Gastrocnemius medialis (tissue), 4 donors: ENCODE data around the gene THPO. TPM values are rescaled to one million over a fixed set of nuclear protein-coding genes. Genes with fewer than 3 reads are reported as not detected.

Source experiments
- ATAC-seq, 2 donors: fragments of 150-250 bp; one replicate each; pipeline ENCODE4 v1.9.1; 2016
- DNase-seq, 2 donors: peaks; one replicate each; pipeline ENCODE4 v3.0.0-alpha.2; 2019
- H3K27ac ChIP-seq, 4 donors: fragments of 200-600 bp; sonication (generic); 1 replicate in 1 of 4; 2 replicates in 3 of 4; pipeline ENCODE4 v1.5.1; 2016 to 2018; ENCODE audit warnings: mild to moderate bottlenecking in 2 of 4, moderate library complexity in 1 of 4
- H3K27me3 ChIP-seq, 3 donors: fragments of 200-600 bp; sonication (generic) in 2 of 3; 1 replicate in 1 of 3; 2 replicates in 2 of 3; pipeline versions ENCODE4 v1.5.1 to v1.6.0; 2016 to 2019; ENCODE audit warnings: mild to moderate bottlenecking in 1 of 3, moderate library complexity in 1 of 3
- H3K36me3 ChIP-seq, 2 donors: fragments of 200-600 bp; sonication (generic) in 1 of 2; one replicate each; pipeline ENCODE4 v1.5.1; 2017 to 2018
- H3K4me1 ChIP-seq, 2 donors: fragments of 200-600 bp; sonication (generic) in 1 of 2; one replicate each; pipeline ENCODE4 v1.5.1; 2016 to 2017; ENCODE audit warnings: mild to moderate bottlenecking in 2 of 2
- H3K4me3 ChIP-seq, 4 donors: fragments of 200-600 bp; sonication (generic) in 3 of 4; 1 replicate in 1 of 4; 2 replicates in 3 of 4; pipeline ENCODE4 v1.5.1; 2016 to 2019; ENCODE audit warnings: mild to moderate bottlenecking in 2 of 4
- H3K9me3 ChIP-seq, 3 donors: fragments of 200-600 bp; sonication (generic) in 2 of 3; 1 replicate in 1 of 3; 2 replicates in 2 of 3; pipeline ENCODE4 v1.5.1; 2016 to 2019
- CTCF ChIP-seq, 5 experiments: fragments of 450-650 bp in 3 of 5; fragments of 200-600 bp in 2 of 5; sonication (generic) in 2 of 5; IDR thresholded peaks in 4 of 5; conservative IDR thresholded peaks in 1 of 5; 1 replicate in 4 of 5; 2 replicates in 1 of 5; pipeline ENCODE4 v1.5.1; 2016 to 2019; ENCODE audit warnings: antibody characterized with exemption in 5 of 5, mild to moderate bottlenecking in 3 of 5, moderate library complexity in 3 of 5
- POLR2A ChIP-seq, 2 donors: fragments of 450-650 bp; IDR thresholded peaks; one replicate each; pipeline ENCODE4 v1.6.1; 2017; ENCODE audit warnings: antibody characterized with exemption in 2 of 2, mild to moderate bottlenecking in 2 of 2, moderate library complexity in 2 of 2
- in situ Hi-C, 4 donors: fragments of 200-750 bp; cut with MboI; loops; one replicate each; pipeline versions ENCODE4 v1.15.0 to v1.8.0; 2017; ENCODE audit warnings: low sequenced_read_pairs in 4 of 4
- intact Hi-C: fragments of 100-400 bp; cut with DNase I; formaldehyde crosslinking; loops from one replicate; pipeline ENCODE4 v1.15.1; 2023; ENCODE audit warnings: low total_unique reads
- total RNA-seq, 4 donors: library from RNA; depleted of rRNA; stranded (reverse); fragments of >200 nt; gene quantifications; one replicate each; pipeline versions ENCODE4 v1.1.0 to v1.2.3, GENCODE V29; 2016

Gene THPO
- total RNA-seq, 4 donors from 2014 or later = 0.36 to 2.5 (median 0.69) TPM; not detected in 1

- TF ChIP-seq POLR2A (IDR thresholded peaks at IDR 0.05) (no peak), CTCF (IDR thresholded peaks at IDR 0.05 in 4 of 5, conservative IDR thresholded peaks at IDR 0.05 in 1 of 5) (no peak)
- intact Hi-C loops = no loop called here
- Histone ChIP-seq H3K4me3 (peak overlapping the region in 1 of 4 donors; percentile 32), H3K27me3 (peaks cover 4 to 15% (median 5%) of the 10 kb centered on the region in 3 donors), H3K27ac (peak overlapping the region; percentile 78 to 85 (median 83)), H3K36me3 (no peaks in the 10 kb centered on the region), H3K4me1 (peaks cover 19 to 23% of the 10 kb centered on the region in 2 donors), H3K9me3 (no peaks in the 10 kb centered on the region)
- ATAC-seq (no peak), DNase-seq (no peak)
- in situ Hi-C loops = loop anchor here in 3 of 4 donors (10.0 kb wide), 2 partner anchors 137 to 167 kb away; no protein-coding TSS in a partner anchor
These were observed 633 bp downstream of the THPO start for GRCh38 chr3:184377374-184377773.

DNA sequence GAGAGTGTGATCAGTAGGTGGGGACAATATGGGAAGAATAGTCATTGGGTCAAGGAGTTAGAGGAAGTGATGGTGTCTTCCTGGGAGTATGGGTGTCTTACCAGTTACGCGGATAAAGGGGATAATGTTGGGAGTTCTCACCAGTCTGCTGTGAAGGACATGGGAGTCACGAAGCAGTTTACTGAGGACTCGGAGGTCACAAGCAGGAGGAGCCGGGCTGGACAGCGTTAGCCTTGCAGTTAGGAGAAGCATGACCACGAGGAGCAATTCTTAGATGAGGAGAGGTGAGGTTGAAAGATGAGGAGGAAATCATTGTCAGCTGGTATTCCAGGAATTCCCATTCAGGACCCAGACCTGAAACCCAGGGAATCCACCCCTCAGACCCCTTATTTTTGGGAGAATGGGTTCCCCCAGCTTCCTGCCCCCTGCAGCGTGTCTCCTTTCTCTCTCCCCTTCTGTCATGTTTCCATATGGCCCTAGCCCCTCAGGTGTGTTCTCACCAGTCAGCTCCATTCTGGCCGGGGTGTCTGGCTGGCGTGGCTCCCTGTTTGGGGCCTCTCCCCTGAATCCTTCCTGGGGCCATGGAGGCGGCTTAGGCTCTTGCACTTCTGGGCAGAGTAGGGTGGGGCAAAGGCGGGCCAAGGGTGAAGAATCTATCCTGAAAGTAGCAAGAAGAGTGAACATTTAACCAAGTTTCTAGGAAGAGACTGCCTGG is 2.1 kb downstream of the THPO start:
- no peak for DNase-seq
- ATAC-seq = no peak
- Histone ChIP-seq H3K27me3 (peaks cover 0 to 4% (median 3%) of the 10 kb centered on the region in 3 donors), H3K36me3 (no peaks in the 10 kb centered on the region), H3K27ac (no peak overlapping the region), H3K4me3 (no peak overlapping the region), H3K4me1 (peaks cover 16 to 20% of the 10 kb centered on the region in 2 donors), H3K9me3 (no peaks in the 10 kb centered on the region)
- TF ChIP-seq POLR2A (IDR thresholded peaks at IDR 0.05) = no peak
- no peak for TF ChIP-seq CTCF (IDR thresholded peaks at IDR 0.05 in 4 of 5, conservative IDR thresholded peaks at IDR 0.05 in 1 of 5)
- in situ Hi-C loops (loop anchor here in 3 of 4 donors (10.0 kb wide), 2 partner anchors 139 to 169 kb away; no protein-coding TSS in a partner anchor), intact Hi-C loops (no loop called here)

- DNase-seq (peak in 1 of 2 donors; percentile 34), ATAC-seq (no peak)
- no peaks in the 10 kb centered on the region for H3K9me3 ChIP-seq
- H3K36me3 ChIP-seq = peaks cover 0 to 9% of the 10 kb centered on the region in 2 donors
- H3K4me1 ChIP-seq = peaks cover 15 to 19% of the 10 kb centered on the region in 2 donors
- H3K4me3 ChIP-seq = no peak overlapping the region
- H3K27ac ChIP-seq = no peak overlapping the region
- in situ Hi-C loops = loop anchor here (5.0 to 25.0 kb wide), 7 partner anchors 139 to 439 kb away; partner anchors contain the start of gene VPS8 (in 1 of the 4)
- no peak for TF ChIP-seq CTCF (IDR thresholded peaks at IDR 0.05 in 4 of 5, conservative IDR thresholded peaks at IDR 0.05 in 1 of 5)
- no peak for TF ChIP-seq POLR2A (IDR thresholded peaks at IDR 0.05)
- intact Hi-C loops = no loop called here
- no peaks in the 10 kb centered on the region for H3K27me3 ChIP-seq
These were observed 4.6 kb downstream of the THPO start for GRCh38 chr3:184373422-184373821.

GRCh38 chr3:184372911-184373310 is 5.1 kb downstream of the THPO start:
- no peak for TF ChIP-seq POLR2A (IDR thresholded peaks at IDR 0.05)
- TF ChIP-seq CTCF (IDR thresholded peaks at IDR 0.05 in 4 of 5, conservative IDR thresholded peaks at IDR 0.05 in 1 of 5) = no peak
- no peaks in the 10 kb centered on the region for H3K9me3 ChIP-seq
- H3K27me3 ChIP-seq = no peaks in the 10 kb centered on the region
- no peak overlapping the region for H3K27ac ChIP-seq
- peaks cover 0 to 14% of the 10 kb centered on the region in 2 donors for H3K36me3 ChIP-seq
- ATAC-seq = no peak
- no peak overlapping the region for H3K4me3 ChIP-seq
- in situ Hi-C loops = loop anchor here (5.0 to 25.0 kb wide), 7 partner anchors 139 to 439 kb away; partner anchors contain the start of gene VPS8 (in 1 of the 4)
- intact Hi-C loops = no loop called here
- no peak for DNase-seq
- peaks cover 10 to 17% of the 10 kb centered on the region in 2 donors for H3K4me1 ChIP-seq
